Measurements from ENCODE around the gene PRICKLE1. TPM values are rescaled to one million over a fixed set of nuclear protein-coding genes. Genes with fewer than 3 reads are reported as not detected.

PRICKLE1 gene
- total and polyA plus RNA-seq, 2 of the 13 experiments (the other 11 are each of a cell fraction or from before 2014, with no cell fraction given), result not detected

DNA sequence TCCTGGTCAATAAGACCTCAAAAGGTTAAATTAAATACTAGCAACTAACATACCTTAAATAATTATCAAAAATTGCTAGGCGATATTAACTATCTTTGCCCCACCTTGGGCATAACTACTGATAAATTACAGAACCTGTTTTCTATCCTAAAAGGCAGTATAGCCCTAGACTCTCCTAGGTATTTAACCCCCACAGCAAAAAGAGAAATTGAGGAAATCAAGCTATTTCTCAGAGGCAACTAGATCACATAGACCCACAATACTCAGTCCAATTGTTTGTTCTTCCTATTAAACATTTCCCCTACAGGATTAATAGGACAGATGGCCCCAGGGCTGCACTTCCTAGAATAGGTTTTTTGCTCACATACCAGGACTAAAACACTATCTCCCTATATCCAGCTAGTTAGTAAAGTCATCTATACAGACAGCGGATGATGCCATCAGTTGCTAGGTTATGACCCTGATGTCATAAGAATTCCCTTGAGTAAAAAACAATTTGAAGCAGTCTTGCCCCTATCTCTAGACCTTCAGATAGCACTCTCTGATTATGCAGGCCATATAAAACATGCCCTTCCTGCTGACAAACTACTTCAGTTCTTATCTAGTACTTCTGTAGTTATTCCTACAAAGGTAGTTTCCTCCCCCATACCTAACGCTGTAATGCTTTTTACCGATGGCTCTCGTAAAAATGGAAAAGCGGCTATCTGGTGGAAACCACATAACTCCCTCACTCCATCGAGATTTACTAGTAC, 145.2 kb downstream of the PRICKLE1 start:
- H3K79me2 ChIP-seq (ENCODE audit: insufficient read depth, low read length), result no peaks in the 10 kb centered on the region
- H3K9ac ChIP-seq (ENCODE audit: insufficient read depth, low read depth, low read length), result no peak overlapping the region
- H3K36me3 ChIP-seq (replicated peaks in 1 of 2; ENCODE audit: control insufficient read depth in 1 of 2, insufficient read depth in 2 of 2, low read length in 2 of 2), result peaks cover 9 to 32% of the 10 kb centered on the region in 2 experiments; a peak in 4 of 5 replicates
- 94% methylated on average over 7 of the region's 7 CpGs for WGBS (ENCODE audit: low lambda C conversion rate)
- H3K4me2 ChIP-seq (ENCODE audit: low read depth, low read length), result no peak overlapping the region
- H3K9me3 ChIP-seq (ENCODE audit: low read length), result no peaks in the 10 kb centered on the region
- FAIRE-seq (no peak), DNase-seq (ENCODE audit: low spot score) (no peak), ATAC-seq (no peak)
- in situ Hi-C loops (cut with HindIII; ENCODE audit: extremely low pct_ligation_motif_present, low pct_unique_long_range_greater_than_20kb), result no loop called here
- ChIA-PET POLR2A (no interaction called here), CTCF (ENCODE audit: low intra/inter-chr PET ratio, low total read pairs) (no interaction called here)
- no peaks in the 10 kb centered on the region for H3K27me3 ChIP-seq (ENCODE audit: control insufficient read depth in 1 of 2, insufficient read depth in 2 of 2, low read length in 2 of 2)
- no TSS peak for BruUV-seq (replicated peaks)
- intact Hi-C loops (cut with micrococcal nuclease; ENCODE audit: unreplicated experiment), result no loop called here
- H3K27ac ChIP-seq (ENCODE audit: extremely low read length, insufficient read depth, low read length), result no peak overlapping the region
- H4K20me1 ChIP-seq (ENCODE audit: insufficient read depth, low read length), result no peaks in the 10 kb centered on the region
- peaks cover 18% of the 10 kb centered on the region for H3K4me1 ChIP-seq (ENCODE audit: insufficient read depth, low read length)
- no peak overlapping the region for H3K4me3 ChIP-seq (replicated peaks in 1 of 3; ENCODE audit: insufficient read depth in 1 of 3, low read depth in 2 of 3, low read length in 3 of 3)
- H2AFZ ChIP-seq (ENCODE audit: low read length), result no peak overlapping the region
- TF ChIP-seq, protein P1, sequence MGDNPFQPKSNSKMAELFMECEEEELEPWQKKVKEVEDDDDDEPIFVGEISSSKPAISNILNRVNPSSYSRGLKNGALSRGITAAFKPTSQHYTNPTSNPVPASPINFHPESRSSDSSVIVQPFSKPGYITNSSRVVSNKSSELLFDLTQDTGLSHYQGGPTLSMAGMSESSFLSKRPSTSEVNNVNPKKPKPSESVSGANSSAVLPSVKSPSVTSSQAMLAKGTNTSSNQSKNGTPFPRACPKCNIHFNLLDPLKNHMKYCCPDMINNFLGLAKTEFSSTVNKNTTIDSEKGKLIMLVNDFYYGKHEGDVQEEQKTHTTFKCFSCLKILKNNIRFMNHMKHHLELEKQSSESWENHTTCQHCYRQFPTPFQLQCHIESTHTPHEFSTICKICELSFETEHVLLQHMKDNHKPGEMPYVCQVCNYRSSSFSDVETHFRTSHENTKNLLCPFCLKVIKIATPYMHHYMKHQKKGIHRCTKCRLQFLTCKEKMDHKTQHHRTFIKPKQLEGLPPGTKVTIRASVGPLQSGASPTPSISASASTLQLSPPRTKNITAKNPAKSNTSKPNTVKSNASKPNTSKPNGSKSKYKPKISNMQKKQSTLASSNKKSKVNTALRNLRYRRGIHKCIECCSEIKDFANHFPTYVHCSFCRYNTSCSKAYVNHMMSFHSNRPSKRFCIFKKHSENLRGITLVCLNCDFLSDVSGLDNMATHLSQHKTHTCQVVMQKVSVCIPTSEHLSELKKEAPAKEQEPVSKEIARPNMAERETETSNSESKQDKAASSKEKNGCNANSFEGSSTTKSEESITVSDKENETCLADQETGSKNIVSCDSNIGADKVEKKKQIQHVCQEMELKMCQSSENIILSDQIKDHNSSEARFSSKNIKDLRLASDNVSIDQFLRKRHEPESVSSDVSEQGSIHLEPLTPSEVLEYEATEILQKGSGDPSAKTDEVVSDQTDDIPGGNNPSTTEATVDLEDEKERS (CRISPR knock-in tag; IDR thresholded peaks at IDR 0.05), result no peak
- TF ChIP-seq PITX1 (CRISPR knock-in tag; IDR thresholded peaks at IDR 0.05) (no peak), PRPF4 (IDR thresholded peaks at IDR 0.05; ENCODE audit: low read depth, low read length, poor library complexity, severe bottlenecking) (no peak), CEBPG (CRISPR knock-in tag; IDR thresholded peaks at IDR 0.05) (no peak), HMG20B (CRISPR knock-in tag; conservative IDR thresholded peaks at IDR 0.05) (no peak), CHD2 (IDR thresholded peaks at IDR 0.05; ENCODE audit: low read depth, low read length) (no peak), NR1H2 (CRISPR knock-in tag; IDR thresholded peaks at IDR 0.05; ENCODE audit: borderline replicate concordance, low read depth) (no peak), HMG20A (CRISPR knock-in tag; IDR thresholded peaks at IDR 0.05; ENCODE audit: borderline replicate concordance) (no peak), ZNF224 (CRISPR knock-in tag; IDR thresholded peaks at IDR 0.05) (no peak), SPEN (CRISPR knock-in tag; IDR thresholded peaks at IDR 0.05; ENCODE audit: low read depth) (no peak), MTF2 (CRISPR knock-in tag; IDR thresholded peaks at IDR 0.05; ENCODE audit: borderline replicate concordance) (no peak), NCOA5 (CRISPR knock-in tag; IDR thresholded peaks at IDR 0.05) (no peak)
- TF ChIP-seq, protein P2, sequence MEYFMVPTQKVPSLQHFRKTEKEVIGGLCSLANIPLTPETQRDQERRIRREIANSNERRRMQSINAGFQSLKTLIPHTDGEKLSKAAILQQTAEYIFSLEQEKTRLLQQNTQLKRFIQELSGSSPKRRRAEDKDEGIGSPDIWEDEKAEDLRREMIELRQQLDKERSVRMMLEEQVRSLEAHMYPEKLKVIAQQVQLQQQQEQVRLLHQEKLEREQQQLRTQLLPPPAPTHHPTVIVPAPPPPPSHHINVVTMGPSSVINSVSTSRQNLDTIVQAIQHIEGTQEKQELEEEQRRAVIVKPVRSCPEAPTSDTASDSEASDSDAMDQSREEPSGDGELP (IDR thresholded peaks at IDR 0.05; ENCODE audit: borderline replicate concordance, low read depth), result no peak
- TF ChIP-seq, protein P3, sequence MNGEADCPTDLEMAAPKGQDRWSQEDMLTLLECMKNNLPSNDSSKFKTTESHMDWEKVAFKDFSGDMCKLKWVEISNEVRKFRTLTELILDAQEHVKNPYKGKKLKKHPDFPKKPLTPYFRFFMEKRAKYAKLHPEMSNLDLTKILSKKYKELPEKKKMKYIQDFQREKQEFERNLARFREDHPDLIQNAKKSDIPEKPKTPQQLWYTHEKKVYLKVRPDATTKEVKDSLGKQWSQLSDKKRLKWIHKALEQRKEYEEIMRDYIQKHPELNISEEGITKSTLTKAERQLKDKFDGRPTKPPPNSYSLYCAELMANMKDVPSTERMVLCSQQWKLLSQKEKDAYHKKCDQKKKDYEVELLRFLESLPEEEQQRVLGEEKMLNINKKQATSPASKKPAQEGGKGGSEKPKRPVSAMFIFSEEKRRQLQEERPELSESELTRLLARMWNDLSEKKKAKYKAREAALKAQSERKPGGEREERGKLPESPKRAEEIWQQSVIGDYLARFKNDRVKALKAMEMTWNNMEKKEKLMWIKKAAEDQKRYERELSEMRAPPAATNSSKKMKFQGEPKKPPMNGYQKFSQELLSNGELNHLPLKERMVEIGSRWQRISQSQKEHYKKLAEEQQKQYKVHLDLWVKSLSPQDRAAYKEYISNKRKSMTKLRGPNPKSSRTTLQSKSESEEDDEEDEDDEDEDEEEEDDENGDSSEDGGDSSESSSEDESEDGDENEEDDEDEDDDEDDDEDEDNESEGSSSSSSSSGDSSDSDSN (CRISPR knock-in tag; IDR thresholded peaks at IDR 0.05), result no peak
- TF ChIP-seq, protein P4, sequence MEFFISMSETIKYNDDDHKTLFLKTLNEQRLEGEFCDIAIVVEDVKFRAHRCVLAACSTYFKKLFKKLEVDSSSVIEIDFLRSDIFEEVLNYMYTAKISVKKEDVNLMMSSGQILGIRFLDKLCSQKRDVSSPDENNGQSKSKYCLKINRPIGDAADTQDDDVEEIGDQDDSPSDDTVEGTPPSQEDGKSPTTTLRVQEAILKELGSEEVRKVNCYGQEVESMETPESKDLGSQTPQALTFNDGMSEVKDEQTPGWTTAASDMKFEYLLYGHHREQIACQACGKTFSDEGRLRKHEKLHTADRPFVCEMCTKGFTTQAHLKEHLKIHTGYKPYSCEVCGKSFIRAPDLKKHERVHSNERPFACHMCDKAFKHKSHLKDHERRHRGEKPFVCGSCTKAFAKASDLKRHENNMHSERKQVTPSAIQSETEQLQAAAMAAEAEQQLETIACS (CRISPR knock-in tag; IDR thresholded peaks at IDR 0.05), result no peak
